Fibroblast of skin of right biceps (primary cell): ENCODE data around the gene UQCC2.

Experiments
- DNase-seq: peaks from one replicate; pipeline ENCODE4 v3.0.0-alpha.2; 2013

Gene UQCC2

GRCh38 chr6:33705268-33705885 lies 6.1 kb downstream of the UQCC2 start:
- peak; percentile 72 for DNase-seq

GRCh38 chr6:33704215-33705066 lies 7.1 kb downstream of the UQCC2 start:
- no peak for DNase-seq

GRCh38 chr6:33702345-33702977 lies 9.0 kb downstream of the UQCC2 start:
- peak; percentile 56 for DNase-seq

- DNase-seq = peak; percentile 60
Measured at GRCh38 chr6:33700391-33701050, 11.0 kb downstream of the UQCC2 start.

GRCh38 chr6:33699739-33700138 lies 11.8 kb downstream of the UQCC2 start:
- no peak for DNase-seq

GRCh38 chr6:33699131-33699530 lies 12.4 kb downstream of the UQCC2 start:
- DNase-seq = no peak

- DNase-seq = no peak
Measured at GRCh38 chr6:33698494-33698893, 13.0 kb downstream of the UQCC2 start.

- DNase-seq = no peak
Measured at GRCh38 chr6:33697845-33698244, 13.7 kb downstream of the UQCC2 start.

- DNase-seq = no peak
Measured at GRCh38 chr6:33696548-33697518, 14.7 kb downstream of the UQCC2 start.

- DNase-seq = no peak
Measured at GRCh38 chr6:33696076-33696475, 15.4 kb downstream of the UQCC2 start.

GRCh38 chr6:33695451-33695887 lies 16.0 kb downstream of the UQCC2 start:
- DNase-seq = no peak

- no peak for DNase-seq
Measured at GRCh38 chr6:33694977-33695376, 16.5 kb downstream of the UQCC2 start.

- DNase-seq = peak; percentile 74
Measured at GRCh38 chr6:33694401-33694931, 17.0 kb downstream of the UQCC2 start.

GRCh38 chr6:33693186-33694105 lies 18.1 kb downstream of the UQCC2 start:
- DNase-seq = no peak

GRCh38 chr6:33692760-33693158 lies 18.7 kb downstream of the UQCC2 start:
- no peak for DNase-seq

- DNase-seq = no peak
Measured at GRCh38 chr6:33692078-33692759, 19.3 kb downstream of the UQCC2 start.

GRCh38 chr6:33691456-33692077 lies 19.9 kb downstream of the UQCC2 start:
- no peak for DNase-seq

GRCh38 chr6:33690766-33691165 lies 20.7 kb downstream of the UQCC2 start:
- no peak for DNase-seq

- no peak for DNase-seq
Measured at GRCh38 chr6:33689879-33690278, 21.6 kb downstream of the UQCC2 start.

GRCh38 chr6:33689148-33689494 lies 22.4 kb downstream of the UQCC2 start:
- DNase-seq = no peak
